Fibroblast of peridontal ligament (primary cell): ENCODE measurements around the gene RPL26.
"Not testable (repeated sequence)": the region's sequence is repeated elsewhere in the genome, so short reads cannot be mapped to it uniquely, and the experiment has no call there.

ENCODE experiments used
- DNase-seq: peaks from one replicate; pipeline ENCODE4 v3.0.0-alpha.2; 2010; ENCODE audit errors: extremely low read depth

The RPL26 gene

DNA sequence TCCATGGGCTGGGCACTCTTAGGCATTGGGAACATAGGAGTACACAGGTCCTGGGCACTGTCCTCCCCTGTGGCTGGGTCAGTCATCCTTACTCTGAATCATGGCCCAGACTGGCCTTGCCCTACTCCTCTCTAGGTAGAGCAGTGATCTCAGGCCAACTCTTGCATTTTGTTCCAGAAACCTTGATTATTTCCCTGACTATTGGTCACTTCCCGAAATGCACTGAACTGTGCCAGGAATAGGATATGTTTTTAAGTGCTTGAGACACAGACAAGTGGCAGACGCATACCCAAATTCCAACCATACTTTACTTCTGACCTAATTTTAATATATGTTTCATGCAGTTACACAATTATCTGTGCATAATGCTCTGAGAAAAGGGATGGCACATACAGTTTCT is 16.8 kb downstream of the RPL26 start:
- DNase-seq = peak; percentile 70

GRCh38 chr17:8365143-8365542 is 17.9 kb downstream of the RPL26 start:
- DNase-seq = no peak

DNA sequence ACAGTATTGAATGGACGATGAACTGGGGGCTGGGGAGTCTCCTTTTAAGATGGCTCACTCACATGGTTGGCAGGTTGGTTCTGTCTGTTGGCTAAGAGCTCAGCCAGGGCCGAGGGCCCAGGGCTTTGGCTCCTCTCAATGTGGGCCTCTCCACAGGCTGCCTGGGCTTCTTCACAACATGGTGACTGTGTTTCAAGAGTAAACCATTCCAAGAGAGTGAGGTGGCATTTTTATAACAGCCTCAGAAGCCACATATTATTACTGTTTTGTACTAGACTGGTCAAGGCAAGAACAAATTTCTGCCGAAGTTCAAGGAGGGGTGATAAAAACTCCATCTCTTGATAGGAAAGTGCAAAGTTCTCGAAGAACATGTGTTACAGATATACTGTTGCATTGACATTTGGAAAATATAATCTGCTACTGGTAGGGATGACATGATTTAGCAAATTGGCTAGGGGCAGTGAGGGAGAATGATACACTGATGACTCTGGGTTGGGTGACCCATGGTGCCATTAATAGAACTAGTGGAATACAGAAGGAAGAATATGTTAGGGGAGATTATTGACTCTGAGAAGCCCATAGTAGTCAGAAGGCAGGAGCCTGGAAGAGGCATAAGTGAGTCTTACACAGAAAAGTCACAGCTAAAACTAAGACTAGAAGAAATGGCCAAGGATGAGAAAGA is 20.2 kb downstream of the RPL26 start:
- DNase-seq = no peak

DNA sequence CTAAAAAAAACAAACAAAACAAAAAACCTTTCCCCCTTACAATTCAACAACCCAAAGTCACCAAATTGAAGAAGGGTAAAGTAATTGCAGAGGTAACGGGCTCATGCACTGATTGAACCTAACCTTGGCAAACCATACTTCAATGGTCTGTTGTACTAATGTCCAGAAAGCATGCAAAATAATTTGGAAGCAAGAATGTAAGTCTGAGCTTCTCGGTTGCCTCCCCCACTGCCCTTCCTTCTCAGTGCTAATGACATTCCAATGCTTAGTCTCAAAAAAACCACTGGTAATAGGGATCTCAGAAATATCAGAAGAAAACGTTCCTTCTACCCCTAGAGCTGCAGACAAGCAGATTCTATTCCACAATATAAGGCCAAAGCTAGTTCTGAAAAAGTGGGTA is 22.2 kb downstream of the RPL26 start:
- DNase-seq = no peak

DNA sequence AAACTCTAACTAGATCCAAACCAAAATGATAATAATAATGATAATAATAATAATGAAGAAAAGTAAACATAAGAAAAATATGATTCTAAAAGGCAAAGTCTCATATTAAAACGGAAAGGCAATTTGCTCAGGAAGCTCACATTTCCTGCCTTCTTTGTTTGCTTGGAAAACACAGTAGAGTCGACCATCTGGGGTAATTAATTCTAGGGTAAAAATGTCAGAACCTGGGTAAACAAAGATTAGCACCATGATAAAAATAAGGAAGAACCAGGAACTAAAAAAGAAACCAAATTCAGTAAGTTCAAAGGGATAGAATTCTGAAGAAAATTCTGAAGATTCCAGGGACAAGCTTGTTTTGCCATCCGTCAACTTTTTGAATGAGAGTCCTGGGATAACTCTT is 22.7 kb downstream of the RPL26 start:
- DNase-seq = no peak

DNA sequence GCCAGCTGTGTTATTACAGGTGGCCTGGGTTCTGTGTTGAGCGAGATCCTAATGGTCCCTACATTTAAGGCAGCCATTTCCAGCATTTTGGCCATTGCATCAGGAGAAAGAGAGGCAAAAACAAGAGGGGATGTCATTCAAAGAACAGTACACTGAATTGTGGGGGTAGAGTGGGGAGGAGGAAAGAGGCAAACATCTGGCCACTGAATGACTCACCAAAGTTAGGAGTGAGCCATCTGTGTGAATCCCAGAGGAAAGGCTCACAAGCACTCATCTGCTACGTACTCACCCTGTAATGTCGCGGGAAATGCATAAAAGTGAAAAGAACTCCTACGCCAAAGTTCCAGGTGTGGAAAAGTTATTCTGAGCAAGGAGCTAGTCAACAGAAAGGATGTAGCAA is 23.2 kb downstream of the RPL26 start:
- DNase-seq = peak; percentile 85

DNA sequence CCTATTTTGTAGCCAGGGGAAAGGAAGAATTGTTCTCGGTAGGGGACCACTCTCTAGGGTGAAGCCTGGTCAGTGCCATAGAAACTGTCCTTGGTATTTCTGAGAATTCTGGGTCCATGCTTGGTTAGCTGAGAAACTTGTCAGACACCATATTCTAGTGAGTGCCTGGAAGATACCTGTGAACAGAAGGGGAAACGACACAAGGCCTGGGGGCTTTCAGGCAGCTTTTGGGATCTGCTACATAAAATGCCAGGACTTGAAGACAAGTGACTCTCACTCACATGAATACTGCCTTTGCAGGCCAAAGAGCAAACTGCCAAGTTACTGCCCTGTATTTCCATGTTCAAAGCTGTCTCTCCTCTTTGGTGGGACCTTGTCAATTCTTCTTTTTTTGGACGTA is 25.1 kb downstream of the RPL26 start:
- DNase-seq = no peak

DNA sequence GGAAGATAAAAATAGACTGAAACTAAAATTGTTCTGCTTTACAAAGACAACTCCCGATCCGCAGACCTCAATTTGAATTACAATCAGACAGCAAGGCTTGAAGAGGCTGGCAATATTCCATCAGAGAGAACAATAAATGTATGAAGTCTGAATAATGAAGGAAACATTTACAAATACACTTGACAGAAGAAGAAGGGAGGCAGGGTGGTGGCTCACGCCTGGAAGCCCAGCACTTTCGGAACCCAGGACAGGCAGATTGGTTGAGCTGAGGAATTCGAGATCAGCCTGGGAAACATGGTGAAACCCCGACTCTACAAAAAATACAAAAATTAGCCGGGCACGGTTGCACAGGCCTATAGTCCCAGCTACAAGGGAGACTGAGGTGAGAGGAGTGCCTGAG is 28.8 kb downstream of the RPL26 start:
- no peak for DNase-seq

- no peak for DNase-seq
Measured at GRCh38 chr17:8353736-8354135, 29.3 kb downstream of the RPL26 start.

DNA sequence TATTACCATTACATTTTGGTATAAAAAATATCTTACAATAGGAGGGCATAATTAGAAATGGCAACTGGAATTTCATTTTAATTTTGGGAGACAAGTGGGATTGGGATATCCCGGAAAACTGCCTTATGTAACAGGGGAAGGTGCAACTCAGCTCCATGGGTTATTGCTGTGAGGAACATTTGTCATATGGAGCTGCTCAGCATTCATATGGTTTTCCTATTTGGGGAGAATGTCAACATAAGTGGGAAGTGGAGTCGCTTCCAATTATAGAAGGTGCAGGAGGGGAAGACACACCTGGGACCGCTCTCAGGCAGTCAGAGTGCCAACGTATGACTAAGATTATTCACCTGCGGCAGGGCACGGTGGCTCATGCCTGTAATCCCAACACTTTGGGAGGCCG is 32.7 kb downstream of the RPL26 start:
- no peak for DNase-seq

GRCh38 chr17:8347001-8347400 is 36.0 kb downstream of the RPL26 start:
- not testable (repeated sequence) for DNase-seq

DNA sequence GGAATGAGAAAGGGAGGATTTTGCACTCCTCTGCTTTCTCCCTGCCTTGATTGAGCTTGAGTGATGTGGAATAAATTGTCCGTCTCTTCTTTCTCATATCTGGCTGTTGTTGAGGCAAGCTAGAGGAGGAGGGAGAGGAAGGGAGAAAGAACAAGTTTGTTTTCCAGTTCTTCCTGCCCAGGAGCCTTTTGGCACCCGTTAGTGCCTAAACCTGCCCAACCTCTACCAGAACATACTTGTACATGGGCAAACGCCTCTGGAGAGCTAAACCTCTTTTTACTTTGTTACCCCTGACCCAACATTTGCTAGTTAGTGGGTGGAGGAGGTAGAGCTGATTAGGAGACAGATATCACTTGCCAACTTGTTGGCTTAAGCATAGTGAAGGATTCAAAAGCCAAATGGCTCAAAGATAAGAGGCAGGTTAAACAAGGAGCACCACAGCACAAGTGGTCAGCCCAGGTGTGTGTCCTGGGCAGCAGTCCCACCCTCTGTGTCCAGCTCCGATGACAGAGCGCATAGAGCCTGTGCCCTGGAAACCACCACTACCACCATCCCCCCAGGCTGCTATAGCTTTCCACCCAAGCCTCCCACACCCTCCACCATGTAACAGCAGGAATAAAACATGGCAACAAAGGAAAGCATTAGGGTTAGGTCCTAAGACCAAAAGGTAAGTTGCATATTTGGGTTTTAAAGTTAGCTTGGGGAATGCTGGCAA is 36.9 kb downstream of the RPL26 start:
- DNase-seq = no peak

DNA sequence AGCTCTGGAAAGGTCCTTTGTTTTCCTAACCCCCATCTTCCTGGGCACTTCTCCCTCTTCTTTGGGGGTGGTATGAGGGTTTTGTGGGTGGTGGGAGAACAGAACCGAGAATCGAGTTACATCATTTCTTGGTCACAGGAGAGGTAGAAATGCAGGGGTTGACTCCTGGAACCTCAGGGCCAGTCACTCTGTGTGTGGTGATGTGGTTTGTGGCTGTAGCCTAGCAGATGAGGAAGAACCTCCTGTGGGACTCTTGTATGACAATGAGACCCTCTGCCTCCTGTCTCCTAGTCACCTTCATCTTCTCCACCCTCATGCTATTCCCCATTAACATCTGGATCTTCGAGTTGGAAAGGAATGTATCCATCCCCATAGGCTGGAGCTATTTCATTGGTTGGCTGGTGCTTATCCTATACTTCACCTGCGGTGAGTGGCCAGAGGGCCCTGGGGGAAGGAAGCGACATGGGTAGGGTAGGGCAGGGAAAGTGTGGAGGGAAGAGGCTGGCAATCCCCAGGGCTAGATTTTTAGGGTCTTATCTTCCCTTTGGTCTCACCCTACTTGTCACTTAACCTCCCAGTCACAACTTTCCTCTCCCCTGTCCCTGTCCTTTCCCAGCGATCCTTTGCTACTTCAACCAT is 37.8 kb downstream of the RPL26 start:
- no peak for DNase-seq

- no peak for DNase-seq
Measured at GRCh38 chr17:8341456-8341855, 41.5 kb downstream of the RPL26 start.

DNA sequence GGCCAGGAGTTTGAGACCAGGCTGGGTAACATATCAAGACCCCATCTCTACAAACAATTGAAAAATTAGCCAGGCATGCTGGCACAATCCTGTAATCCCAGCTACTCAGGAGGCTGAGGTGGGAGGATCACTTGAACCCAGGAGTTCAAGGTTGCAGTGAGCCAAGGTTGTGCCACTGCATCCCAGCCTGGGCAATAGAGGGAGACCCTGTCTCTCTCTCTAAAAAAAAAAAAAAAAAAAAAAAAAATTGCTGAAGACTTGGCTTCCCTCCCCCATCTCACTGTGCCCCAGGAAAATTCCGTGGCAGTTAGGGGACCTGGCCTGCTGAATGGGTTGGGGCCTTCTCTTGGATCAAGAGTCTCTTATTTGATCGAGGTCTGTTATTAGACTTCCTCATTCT is 43.5 kb downstream of the RPL26 start, which contains the start of gene ODF4:
Gene ODF4 (plus strand): TSS at position 301 of the 400 bp plus-strand sequence. CDS start 212 bp downstream, outside the sequence.
- DNase-seq = no peak

DNA sequence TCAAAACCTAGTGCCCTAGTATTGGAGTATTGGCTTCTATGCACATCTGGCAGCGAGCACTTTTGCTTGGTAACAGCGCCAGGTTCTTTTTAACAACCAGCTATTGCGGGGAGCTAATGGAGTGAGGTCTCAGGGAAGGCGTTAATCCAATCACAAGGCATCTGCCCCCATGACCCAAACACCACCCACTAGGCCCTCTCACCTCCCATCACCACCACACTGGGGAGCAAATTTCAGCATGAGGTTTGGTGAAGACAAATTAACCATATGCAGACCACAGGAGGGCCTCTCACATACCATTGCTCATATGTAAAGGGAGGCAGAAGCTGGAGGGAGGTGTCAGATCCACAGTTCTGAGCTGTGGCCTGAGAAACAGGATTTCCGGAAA is 44.2 kb downstream of the RPL26 start:
- DNase-seq = no peak

DNA sequence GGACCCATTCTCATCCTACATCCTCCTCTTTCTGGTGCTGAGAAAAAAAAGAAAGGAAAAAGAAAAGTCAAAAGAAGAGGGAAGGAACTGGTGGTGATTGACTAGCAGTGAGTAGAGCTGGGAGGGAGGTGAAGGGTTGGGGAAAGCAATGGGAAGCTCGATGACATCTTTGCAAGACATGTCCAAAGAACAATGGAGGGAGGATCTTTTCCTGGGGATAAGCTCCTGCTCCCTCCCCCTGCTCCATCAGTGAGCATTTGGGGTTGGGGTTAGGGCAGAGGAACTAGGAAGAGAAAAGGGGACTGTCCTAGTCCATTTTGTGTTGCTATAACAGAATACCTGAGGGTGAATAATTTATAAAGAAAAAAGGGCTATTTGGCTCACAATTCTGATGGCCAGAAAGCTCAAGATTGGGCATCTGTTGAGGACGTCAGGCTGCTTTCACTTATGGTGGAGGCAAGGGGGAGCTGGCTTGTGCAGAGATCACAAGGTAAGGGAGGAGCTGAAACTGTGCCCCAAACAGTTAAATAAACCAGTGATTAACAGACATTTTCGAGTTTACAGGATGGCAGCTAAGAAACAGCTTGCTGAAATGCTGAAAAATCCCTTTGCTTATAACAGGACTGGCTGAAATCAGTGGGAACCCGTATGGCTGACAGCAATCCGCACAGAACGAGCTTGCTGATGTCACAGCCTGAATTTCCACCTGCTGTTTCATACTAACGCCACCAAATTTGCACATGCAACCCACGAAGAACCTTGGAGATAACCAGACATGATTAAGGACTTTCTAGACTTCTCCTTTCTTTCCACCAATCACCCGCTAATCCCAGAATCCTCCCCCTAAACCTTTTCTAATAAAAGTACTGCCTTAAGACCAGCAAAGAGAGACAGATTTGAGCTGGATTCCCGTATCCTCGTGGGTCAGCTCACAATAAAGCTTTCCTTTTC is 44.9 kb downstream of the RPL26 start:
- DNase-seq = no peak

DNA sequence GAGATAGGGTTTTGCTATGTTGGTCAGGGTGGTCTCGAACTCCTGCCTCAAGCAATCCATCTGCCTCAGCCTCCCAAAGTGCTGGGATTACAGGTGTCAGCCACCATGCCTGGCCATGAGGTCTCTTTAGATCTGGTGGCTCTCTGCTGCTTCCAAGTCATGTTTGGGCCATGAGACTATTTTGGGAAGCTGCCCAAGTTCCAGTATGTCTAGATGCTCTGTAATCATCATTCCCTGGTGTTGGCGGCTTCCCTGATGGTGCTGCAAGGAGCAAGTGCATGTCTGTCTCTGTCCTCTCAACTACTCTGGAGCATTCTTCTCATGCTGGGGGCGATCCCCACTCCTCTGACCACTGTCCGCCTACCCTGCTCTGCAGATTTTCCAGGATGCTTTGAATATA is 49.7 kb downstream of the RPL26 start:
- DNase-seq = no peak

DNA sequence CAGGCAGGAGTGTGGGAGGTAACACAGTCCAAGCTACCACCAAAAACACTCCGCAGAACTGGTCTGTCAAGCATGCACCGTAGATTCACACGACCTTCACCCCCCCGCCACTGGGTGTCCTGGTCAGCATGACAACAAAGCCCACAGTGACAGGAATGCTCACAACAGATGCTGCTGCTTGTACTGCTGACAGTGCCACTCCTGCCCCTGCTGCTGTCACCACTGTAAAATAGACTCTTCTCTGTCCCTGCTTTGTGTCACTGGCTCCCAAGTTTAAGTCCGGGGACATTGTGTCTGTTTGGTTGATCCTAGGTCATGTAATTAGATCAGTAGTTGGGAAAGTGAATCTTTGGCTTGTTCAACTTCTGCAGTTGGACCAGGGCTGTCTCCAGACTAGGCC is 50.3 kb downstream of the RPL26 start:
- DNase-seq = no peak

- DNase-seq = no peak
Measured at GRCh38 chr17:8332128-8332527, 50.9 kb downstream of the RPL26 start.
